Sciatic nerve (tissue), 2 donors: ENCODE results near the gene CLDN4. TPM values are rescaled to one million over a fixed set of nuclear protein-coding genes. Genes with fewer than 3 reads are reported as not detected.
A peak's percentile ranks its signal among the peaks of the same experiment; 100 is the strongest.
"Not testable (repeated sequence)": the region's sequence is repeated elsewhere in the genome, so short reads cannot be mapped to it uniquely, and the experiment has no call there.

ENCODE experiments used
- ATAC-seq: fragments of 200-7000 bp; cut with Tn5 transposase; one replicate; pipeline ENCODE4 v1.9.1; 2020; ENCODE audit warnings: mild to moderate bottlenecking, moderate library complexity
- DNase-seq: peaks from one replicate; pipeline ENCODE4 v3.0.0-alpha.2; 2020; ENCODE audit warnings: low spot score
- intact Hi-C: fragments of 100-400 bp; cut with DNase I; formaldehyde crosslinking; loops from one replicate; pipeline ENCODE4 v1.14.2; 2022
- total RNA-seq: library from RNA; stranded (reverse); fragmentation: NEBNext Ultra II Directional; extraction: Animal tissue kit (Norgen Biotek cat#: 25700); gene quantifications from one replicate; pipeline ENCODE4 v1.2.1, GENCODE V29; 2021
- donor health status: DM: no; HTN: no; CAD: no.
- donor health status: DM: no; HTN: no; CAD: no.

CLDN4 gene
- total RNA-seq, 1 donor from 2014 or later = 0.85 TPM

GRCh38 chr7:73839743-73840714, 9.2 kb downstream of the CLDN4 start:
- intact Hi-C loops = no loop called here
- ATAC-seq (no peak), DNase-seq (no peak)

GRCh38 chr7:73840715-73841379, 10.1 kb downstream of the CLDN4 start:
- no peak for DNase-seq
- intact Hi-C loops = no loop called here
- peak; percentile 3 for ATAC-seq

GRCh38 chr7:73841689-73842066, 10.9 kb downstream of the CLDN4 start:
- DNase-seq (no peak), ATAC-seq (peak; percentile 36)
- intact Hi-C loops = no loop called here

DNA sequence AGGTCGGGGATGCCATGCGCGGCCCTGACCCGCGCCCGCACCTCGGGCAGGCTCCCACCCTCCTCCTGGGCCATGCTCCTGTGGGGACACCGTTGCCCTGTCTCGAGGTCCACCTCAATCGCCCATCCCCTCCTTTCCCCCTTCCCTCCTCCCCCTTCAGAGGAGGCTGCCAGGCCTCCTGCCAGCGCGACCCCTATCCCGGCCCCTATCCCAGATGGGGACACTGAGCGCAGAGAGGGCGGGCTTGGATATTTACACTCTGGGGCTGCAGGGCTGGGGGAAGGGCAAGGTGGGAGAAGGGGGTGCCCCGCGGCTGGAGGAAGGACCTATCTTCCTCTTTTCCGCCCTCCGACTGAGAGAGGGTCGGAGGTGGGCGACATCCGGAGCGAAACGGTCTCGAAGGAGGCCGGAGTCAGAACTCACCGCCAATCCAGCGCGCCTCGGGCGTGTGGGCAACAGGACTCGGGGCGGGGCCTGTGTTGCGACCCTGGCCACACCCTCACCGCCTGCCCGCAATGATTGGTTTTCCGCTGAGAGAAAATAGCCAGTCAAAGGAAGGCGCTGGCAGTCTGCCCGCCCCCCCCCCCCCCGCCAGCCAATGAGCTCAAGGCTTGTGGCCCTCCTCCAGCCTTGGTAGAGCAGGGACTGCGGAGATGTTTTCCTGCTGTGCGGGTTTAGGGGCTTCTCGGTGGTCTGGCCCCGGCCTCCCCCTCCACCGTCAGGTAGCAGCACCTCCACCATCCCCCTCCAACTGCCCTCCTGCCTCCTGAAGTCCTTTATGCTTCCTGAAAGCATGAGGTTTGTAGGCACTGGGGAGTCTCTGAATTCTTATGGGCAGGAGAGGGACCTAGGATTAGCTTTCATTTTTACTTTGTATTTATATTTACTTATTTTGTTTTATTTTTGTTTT, 11.5 kb downstream of the CLDN4 start, which contains the start of gene METTL27:
Gene METTL27, minus strand, starts transcription at position 450 of the 910 bp plus-strand sequence. Its CDS starts 376 bp downstream, at position 74.
- intact Hi-C loops = no loop called here
- peak; percentile 98 for ATAC-seq

DNA sequence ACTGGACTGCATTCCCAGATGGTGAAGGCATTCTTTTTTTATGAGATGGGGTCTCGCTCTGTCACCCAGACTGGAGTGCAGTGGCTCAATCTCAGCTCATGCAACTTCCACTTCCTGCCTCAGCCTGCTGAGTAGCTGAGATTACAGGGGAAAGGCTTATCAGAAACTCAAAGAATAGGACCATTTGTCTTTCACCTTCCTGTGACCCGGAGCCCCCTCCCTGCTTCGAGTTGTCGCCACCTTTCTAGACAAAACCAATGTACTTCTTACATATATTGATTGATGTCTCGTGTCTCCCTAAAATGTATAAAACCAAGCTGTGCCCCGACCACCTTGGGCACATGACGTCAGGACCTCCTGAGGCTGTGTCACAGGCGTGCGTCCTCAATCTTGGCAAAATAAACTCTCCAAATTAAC, 13.3 kb downstream of the CLDN4 start:
- DNase-seq (no peak), ATAC-seq (no peak)
- intact Hi-C loops = no loop called here

More for the DNA sequence above, 11.5 kb downstream of the CLDN4 start, which contains the start of gene METTL27:
- DNase-seq = peak; percentile 95

DNA sequence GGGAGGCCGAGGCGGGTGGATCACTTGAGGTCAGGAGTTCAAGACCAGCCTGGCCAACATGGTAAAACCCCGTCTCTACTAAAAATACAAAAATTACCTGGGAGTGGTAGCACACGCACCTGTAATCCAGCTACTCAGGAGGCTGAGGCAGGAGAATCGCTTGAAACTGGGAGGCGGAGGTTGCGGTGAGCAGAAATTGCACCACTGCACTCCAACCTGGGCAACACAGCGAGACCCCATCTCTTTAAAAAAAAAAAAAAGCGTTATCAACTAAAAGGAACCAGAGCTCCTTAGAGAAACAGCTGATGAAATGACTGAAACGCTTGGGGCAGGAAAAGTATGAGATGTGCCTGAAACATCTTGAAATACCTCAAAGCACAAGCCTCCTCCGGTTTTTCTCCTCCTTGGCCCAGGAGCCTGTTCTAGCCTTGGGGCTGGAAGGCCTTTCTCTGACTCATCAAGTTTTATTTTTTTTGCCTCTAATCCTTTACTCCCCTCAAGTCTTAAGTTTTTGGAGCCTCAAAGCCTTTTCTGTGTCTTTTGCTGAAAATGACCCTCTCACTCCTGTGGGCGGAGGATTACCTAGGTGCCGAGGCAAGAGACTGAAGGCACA, 14.2 kb downstream of the CLDN4 start:
- DNase-seq (no peak), ATAC-seq (no peak)
- intact Hi-C loops = no loop called here

DNA sequence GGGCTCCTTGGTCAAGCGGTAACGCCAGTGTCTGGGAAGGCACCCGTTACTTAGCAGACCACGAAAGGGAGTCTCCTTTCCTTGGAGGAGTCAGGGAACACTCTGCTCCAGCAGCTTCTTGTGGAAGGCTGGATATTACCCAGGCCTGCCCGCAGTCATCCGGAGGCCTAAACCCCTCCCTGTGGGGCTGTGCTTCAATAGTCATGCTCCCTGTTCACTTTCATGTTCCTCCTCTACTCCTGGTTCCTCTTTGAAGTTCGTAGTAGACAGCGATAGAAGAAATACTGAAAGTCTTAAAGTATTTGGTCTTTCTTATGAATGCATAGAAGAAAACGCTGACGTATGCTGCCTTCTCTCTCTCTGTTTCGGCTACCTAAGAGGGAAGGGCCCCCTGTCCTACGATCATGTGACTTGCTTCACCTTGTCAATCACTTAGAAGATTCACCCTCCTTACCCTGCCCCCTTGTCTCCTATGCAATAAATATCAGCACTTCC, 15.0 kb downstream of the CLDN4 start:
- ATAC-seq, intact Hi-C loops, DNase-seq: not testable (repeated sequence)

- intact Hi-C loops = no loop called here
- ATAC-seq = no peak
- DNase-seq = no peak
These were observed 17.3 kb downstream of the CLDN4 start for GRCh38 chr7:73847941-73848723.

- no peak for DNase-seq
- intact Hi-C loops = no loop called here
- peak; percentile 91 for ATAC-seq
These were observed 20.0 kb downstream of the CLDN4 start for GRCh38 chr7:73850781-73851207.

DNA sequence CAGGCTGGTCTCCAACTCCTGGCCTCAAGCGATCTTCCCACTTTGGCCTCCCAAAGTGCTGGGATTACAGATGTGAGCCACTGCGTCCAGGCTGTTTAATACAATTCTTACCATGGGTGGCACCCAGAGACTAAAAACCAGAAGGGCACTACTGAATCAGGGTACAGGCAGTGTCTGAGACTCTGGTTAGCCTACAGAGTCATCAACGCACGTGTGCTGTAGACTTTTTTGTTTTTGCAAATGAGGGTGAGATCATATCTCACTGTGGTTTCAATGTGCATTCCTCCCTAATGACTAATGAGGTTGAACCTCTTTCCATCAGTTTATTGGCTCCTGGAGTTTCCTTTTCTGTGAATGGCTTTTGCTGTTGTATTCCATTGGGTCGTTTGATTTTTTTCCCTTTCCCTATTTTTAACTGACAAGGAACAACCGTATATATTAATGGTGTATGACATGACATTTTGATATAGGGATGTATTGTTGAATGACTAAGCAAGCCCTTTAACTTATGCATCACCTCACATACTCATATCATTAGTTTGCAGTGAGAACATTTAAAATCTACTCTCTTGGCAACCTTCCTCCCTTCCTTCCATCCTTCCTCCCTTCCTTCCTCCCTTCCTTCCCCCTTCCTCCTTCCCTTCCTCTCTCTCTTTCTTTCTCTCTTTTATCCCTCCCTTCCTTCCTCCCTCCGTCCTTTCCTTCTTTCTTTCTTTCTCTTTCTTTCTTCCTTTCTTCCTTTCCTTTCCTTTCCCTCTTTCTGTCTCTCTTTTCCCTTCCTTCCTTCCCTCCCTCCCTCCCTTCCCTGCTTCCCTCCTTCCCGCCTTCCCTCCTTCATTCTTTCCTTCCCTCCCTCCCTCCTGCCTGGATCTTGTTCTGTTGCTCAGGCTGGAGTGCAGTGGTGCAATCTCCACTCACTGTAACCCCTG, 20.9 kb downstream of the CLDN4 start:
- DNase-seq = no peak
- ATAC-seq = peak; percentile 86
- intact Hi-C loops = no loop called here

- intact Hi-C loops = no loop called here
- DNase-seq (no peak), ATAC-seq (no peak)
These were observed 21.7 kb downstream of the CLDN4 start for GRCh38 chr7:73852500-73852899.

- intact Hi-C loops = no loop called here
- ATAC-seq (no peak), DNase-seq (no peak)
These were observed 26.1 kb downstream of the CLDN4 start for GRCh38 chr7:73856941-73857340.

- intact Hi-C loops = no loop called here
- ATAC-seq = no peak
These were observed 28.0 kb downstream of the CLDN4 start for GRCh38 chr7:73858807-73859206.

GRCh38 chr7:73860859-73861258, 30.1 kb downstream of the CLDN4 start, which contains the start of gene TMEM270:
TSS of gene TMEM270 (plus strand) at chr7:73861159. CDS start at chr7:73861195, 36 bp downstream.
- intact Hi-C loops = no loop called here
- no peak for DNase-seq
- ATAC-seq = no peak

More at GRCh38 chr7:73858807-73859206, 28.0 kb downstream of the CLDN4 start:
- DNase-seq = no peak

- ATAC-seq (no peak), DNase-seq (no peak)
- intact Hi-C loops = no loop called here
These were observed 30.5 kb downstream of the CLDN4 start for GRCh38 chr7:73861305-73861704.

DNA sequence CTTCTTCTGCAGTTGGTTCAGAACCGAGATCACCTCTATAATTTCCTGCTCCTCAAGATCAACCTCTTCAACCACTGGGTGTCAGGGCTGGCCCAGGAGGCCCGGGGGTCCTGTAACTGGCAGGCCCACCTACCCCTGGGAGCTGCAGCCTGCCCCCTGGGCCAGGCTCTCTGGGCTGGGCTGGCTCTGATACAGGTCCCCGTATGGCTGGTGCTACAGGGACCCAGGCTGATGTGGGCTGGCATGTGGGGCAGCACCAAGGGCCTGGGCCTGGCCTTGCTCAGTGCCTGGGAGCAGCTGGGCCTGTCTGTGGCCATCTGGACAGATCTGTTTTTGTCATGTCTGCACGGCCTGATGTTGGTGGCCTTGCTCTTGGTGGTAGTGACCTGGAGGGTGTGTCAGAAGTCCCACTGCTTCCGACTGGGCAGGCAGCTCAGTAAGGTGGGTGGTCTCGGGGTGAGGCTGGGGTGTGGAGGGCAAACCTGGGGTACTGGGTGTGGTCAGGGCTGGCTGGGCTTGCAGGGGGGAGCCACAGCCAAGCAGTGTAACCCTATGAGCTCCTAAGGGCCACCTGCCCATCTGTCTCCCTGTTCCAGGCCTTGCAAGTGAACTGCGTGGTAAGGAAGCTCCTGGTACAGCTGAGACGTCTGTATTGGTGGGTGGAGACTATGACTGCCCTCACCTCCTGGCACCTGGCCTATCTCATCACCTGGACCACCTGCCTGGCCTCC, 34.4 kb downstream of the CLDN4 start:
- ATAC-seq (no peak), DNase-seq (no peak)
- intact Hi-C loops = no loop called here
